Calu3 (cell line): ENCODE results near the gene HNRNPA1. TPM values are rescaled to one million over a fixed set of nuclear protein-coding genes. Genes with fewer than 3 reads are reported as not detected.
"Not testable (repeated sequence)": the region's sequence is repeated elsewhere in the genome, so short reads cannot be mapped to it uniquely, and the experiment has no call there.

Experiments
- BruUV-seq: library from RNA; stranded (reverse); fragments of 400-500 nt; replicated peaks from 2 replicates; lab custom pipeline; 2021; lab: Mats Ljungman, UMichigan
- CTCF ChIA-PET: fragments of 300-600 bp; sonication (Branson Sonifier 250); formaldehyde crosslinking; loops from one replicate; lab custom pipeline; 2022; ENCODE audit warnings: antibody characterized with exemption; lab: Charles Lee
- DNase-seq: peaks from one replicate; pipeline ENCODE4 v3.0.0; 2022
- H3K27ac Mint-ChIP-seq: one replicate; pipeline ENCODE4 v1.8.0; 2022; ENCODE audit warnings: mixed read lengths; ENCODE audit not compliant: unreplicated experiment
- H3K27me3 Mint-ChIP-seq: one replicate; pipeline ENCODE4 v1.8.0; 2022; ENCODE audit warnings: mixed read lengths; ENCODE audit not compliant: unreplicated experiment
- H3K36me3 Mint-ChIP-seq: one replicate; pipeline ENCODE4 v1.8.0; 2022; ENCODE audit warnings: mild to moderate bottlenecking, moderate library complexity, mixed read lengths; ENCODE audit not compliant: insufficient read depth, unreplicated experiment
- H3K4me1 Mint-ChIP-seq: one replicate; pipeline ENCODE4 v1.8.0; 2022; ENCODE audit warnings: mild to moderate bottlenecking, low read depth, mixed read lengths; ENCODE audit not compliant: unreplicated experiment
- H3K4me3 Mint-ChIP-seq: one replicate; pipeline ENCODE4 v1.8.0; 2022; ENCODE audit warnings: mild to moderate bottlenecking, low read depth, moderate library complexity, mixed read lengths; ENCODE audit not compliant: unreplicated experiment
- H3K9me3 Mint-ChIP-seq: one replicate; pipeline ENCODE4 v1.8.0; 2022; ENCODE audit warnings: low read depth, mixed read lengths; ENCODE audit not compliant: unreplicated experiment
- CTCF ChIP-seq: fragments of 200-600 bp; IDR thresholded peaks from one replicate; pipeline ENCODE4 v1.8.0; 2022; ENCODE audit warnings: antibody characterized with exemption; ENCODE audit not compliant: unreplicated experiment
- intact Hi-C: fragments of 100-400 bp; cut with micrococcal nuclease; formaldehyde crosslinking; loops from one replicate; pipeline ENCODE4 v1.10.0; 2022; ENCODE audit not compliant: unreplicated experiment
- total RNA-seq: library from RNA; stranded (reverse); gene quantifications from 2 replicates; pipeline ENCODE4 v1.2.3, GENCODE V29; 2022

HNRNPA1 gene
- total RNA-seq, 1 experiment from 2014 or later: 1,161 TPM

- peaks cover 40% of the 10 kb centered on the region for H3K4me1 Mint-ChIP-seq
- no peak overlapping the region for H3K27ac Mint-ChIP-seq
- peak; percentile 98 for DNase-seq
- no peak overlapping the region for H3K4me3 Mint-ChIP-seq
- peaks cover 7% of the 10 kb centered on the region for H3K36me3 Mint-ChIP-seq
- H3K9me3 Mint-ChIP-seq: no peaks in the 10 kb centered on the region
- no peaks in the 10 kb centered on the region for H3K27me3 Mint-ChIP-seq
- BruUV-seq: no TSS peak
- intact Hi-C loops: no loop called here
- TF ChIP-seq CTCF: no peak
- CTCF ChIA-PET: interaction anchor here (0.8 to 2.3 kb wide), 7 partner anchors 9 to 55 kb away, joined by 3 to 22 read pairs (median 4); partner anchors contain the start of gene COPZ1
These were observed 26.6 kb downstream of the HNRNPA1 start for GRCh38 chr12:54306925-54307741.

- Mint-ChIP-seq H3K27me3 (no peaks in the 10 kb centered on the region), H3K4me1 (peaks cover 17% of the 10 kb centered on the region), H3K27ac (no peak overlapping the region), H3K9me3 (no peaks in the 10 kb centered on the region), H3K36me3 (no peaks in the 10 kb centered on the region), H3K4me3 (no peak overlapping the region)
- TF ChIP-seq CTCF: no peak
- no peak for DNase-seq
- intact Hi-C loops: no loop called here
- BruUV-seq: no TSS peak
- CTCF ChIA-PET: interaction anchor here (0.7 to 1.3 kb wide), 3 partner anchors 14 to 1523 kb away, joined by 6 to 9 read pairs (median 6); partner anchors contain the start of gene COPZ1
These were observed 30.5 kb downstream of the HNRNPA1 start for GRCh38 chr12:54311051-54311450.

- H3K36me3 Mint-ChIP-seq, H3K4me1 Mint-ChIP-seq, BruUV-seq, H3K27me3 Mint-ChIP-seq, DNase-seq, H3K9me3 Mint-ChIP-seq, H3K4me3 Mint-ChIP-seq, CTCF ChIA-PET, intact Hi-C loops, H3K27ac Mint-ChIP-seq: not testable (repeated sequence)
These were observed 31.8 kb downstream of the HNRNPA1 start for GRCh38 chr12:54312309-54312708.

- H3K4me1 Mint-ChIP-seq: peaks cover 8% of the 10 kb centered on the region
- H3K9me3 Mint-ChIP-seq: no peaks in the 10 kb centered on the region
- TF ChIP-seq CTCF: no peak
- H3K36me3 Mint-ChIP-seq: peaks cover 17% of the 10 kb centered on the region
- H3K27me3 Mint-ChIP-seq: no peaks in the 10 kb centered on the region
- CTCF ChIA-PET: interaction anchor here (2.3 kb wide), 1 partner anchor 15 kb away, joined by 6 read pairs; no protein-coding TSS in a partner anchor
- DNase-seq: no peak
- intact Hi-C loops: no loop called here
- H3K27ac Mint-ChIP-seq: no peak overlapping the region
- H3K4me3 Mint-ChIP-seq: no peak overlapping the region
- BruUV-seq: no TSS peak
These were observed 40.8 kb downstream of the HNRNPA1 start for GRCh38 chr12:54321363-54321762.
